ENCODE data around the gene TPSG1.
"Not testable (repeated sequence)": the region's sequence is repeated elsewhere in the genome, so short reads cannot be mapped to it uniquely, and the experiment has no call there.

Gene TPSG1

DNA sequence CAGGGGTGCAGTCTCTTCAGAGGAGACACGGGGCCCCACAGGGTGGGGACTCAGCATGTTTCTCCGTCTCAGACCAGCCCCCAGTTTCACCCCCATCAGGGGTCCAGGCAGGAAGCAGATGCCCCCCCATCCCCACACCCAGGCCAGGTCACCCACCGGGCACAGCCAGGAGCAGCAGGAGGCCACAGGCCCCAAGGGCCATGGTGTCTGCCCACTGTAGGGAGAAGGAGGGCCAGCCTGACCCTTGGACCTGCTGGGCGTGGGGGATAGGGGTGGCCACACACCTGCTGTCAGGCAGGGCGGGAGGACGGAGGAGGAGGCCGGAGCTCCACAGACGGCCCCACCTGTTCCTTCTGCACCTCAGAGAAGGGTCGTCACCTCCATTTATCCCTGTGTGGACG lies at the start of gene TPSG1:
TPSG1 (minus strand) TSS at position 218 of the 401 bp plus-strand sequence; CDS start at position 202, 16 bp downstream.
- DNase-seq = no peak

DNA sequence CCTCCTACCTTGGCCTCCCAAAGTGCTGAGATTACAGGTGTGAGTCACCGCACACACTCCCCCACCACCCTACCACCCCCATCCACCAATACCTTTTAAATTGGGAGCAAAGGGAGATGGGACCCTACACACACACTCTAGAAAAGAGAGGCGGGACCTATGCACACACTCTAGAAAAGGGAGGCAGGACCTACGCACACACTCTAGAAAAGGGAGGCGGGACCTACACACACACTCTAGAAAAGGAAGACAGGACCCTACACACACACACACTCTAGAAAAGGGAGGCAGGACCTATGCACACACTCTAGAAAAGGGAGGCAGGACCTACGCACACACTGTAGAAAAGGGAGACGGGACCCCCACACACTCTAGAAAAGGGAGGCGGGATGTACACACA lies 49.7 kb upstream of the TPSG1 start:
- DNase-seq = no peak

GRCh38 chr16:1273816-1274215 lies 48.7 kb upstream of the TPSG1 start:
- DNase-seq = no peak

- DNase-seq = no peak
Measured at GRCh38 chr16:1272453-1273198, 47.6 kb upstream of the TPSG1 start.

GRCh38 chr16:1271724-1272413 lies 46.8 kb upstream of the TPSG1 start:
- peak; percentile 63 for DNase-seq

GRCh38 chr16:1271380-1271723 lies 46.3 kb upstream of the TPSG1 start:
- DNase-seq = no peak

DNA sequence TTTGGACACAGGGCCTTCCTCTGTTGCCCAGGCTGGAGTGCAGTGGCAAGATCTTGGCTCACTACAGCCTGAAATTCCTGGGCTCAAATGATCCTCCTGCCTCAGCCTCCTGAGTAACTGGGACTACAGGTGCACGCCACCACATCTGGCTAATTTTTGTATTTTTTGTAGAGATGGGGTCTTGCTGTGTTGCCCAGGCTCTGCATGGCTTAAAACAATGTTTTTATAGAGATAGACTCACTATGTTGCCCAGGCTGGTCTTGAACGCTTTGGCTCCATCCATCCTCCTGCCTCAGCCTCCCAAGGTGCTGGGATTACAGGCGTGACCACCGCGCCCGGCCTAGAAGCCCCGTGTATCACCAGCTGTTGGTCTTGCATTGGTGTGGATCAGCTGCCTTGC lies 44.4 kb upstream of the TPSG1 start:
- DNase-seq = not testable (repeated sequence)

DNA sequence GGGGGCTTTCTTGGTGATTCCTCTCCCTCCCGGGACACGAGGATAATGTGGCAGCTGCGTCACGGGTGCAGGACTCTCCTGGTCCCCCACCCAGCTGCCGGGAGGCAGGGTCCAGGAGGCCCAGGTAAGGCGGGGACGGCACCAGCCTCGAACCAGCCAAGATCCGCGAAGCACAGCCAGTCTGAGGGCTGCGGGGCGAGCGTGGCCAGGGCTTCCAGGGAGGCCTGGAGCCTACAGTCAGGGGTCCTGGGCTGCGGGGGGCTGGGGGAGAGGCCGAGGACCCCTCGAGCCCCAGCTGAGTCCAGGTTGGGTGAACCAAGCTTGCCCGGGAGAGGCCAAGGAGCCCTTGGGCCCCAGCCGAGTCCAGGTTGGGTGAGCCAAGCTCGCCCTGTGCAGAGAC lies 40.8 kb upstream of the TPSG1 start:
- no peak for DNase-seq

GRCh38 chr16:1265090-1265630 lies 40.1 kb upstream of the TPSG1 start:
- no peak for DNase-seq

GRCh38 chr16:1264345-1265089 lies 39.4 kb upstream of the TPSG1 start:
- no peak for DNase-seq

DNA sequence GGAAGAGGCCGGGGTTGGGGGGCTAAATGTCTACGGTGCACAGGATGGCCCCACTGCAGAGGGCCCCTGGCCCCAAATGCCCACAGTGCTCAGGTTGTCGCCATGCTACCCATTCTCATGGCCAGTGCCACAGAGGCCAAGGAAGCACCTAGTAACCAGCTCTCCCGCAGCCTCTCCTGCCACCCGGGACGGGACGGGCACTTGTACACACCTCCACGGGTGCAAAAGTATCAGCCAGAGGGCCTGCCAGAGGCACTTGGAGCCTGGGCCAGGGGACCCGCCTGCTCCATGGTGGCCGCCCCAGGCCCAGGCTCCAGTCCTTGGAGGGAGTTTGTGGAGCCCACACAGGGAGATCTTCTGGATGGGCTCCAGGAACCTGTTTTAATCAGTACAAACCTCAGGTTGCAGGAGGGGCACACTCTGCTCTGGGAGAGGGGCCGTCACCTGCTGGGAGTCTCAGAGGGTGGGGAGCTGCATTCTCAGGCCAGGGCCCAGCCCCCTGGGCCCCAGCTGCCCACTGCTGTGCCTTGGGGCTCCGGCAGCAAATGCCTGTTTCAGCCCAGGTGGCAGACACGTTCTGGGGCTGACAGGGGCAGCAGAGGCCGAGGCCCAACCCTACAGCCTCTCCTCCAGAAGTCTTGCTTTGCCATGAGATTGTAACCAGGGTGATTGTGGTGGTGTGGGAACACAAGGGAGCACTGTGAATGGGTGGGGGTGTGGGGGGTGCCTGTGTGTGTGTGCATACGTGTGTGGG lies 38.7 kb upstream of the TPSG1 start:
- DNase-seq = no peak

DNA sequence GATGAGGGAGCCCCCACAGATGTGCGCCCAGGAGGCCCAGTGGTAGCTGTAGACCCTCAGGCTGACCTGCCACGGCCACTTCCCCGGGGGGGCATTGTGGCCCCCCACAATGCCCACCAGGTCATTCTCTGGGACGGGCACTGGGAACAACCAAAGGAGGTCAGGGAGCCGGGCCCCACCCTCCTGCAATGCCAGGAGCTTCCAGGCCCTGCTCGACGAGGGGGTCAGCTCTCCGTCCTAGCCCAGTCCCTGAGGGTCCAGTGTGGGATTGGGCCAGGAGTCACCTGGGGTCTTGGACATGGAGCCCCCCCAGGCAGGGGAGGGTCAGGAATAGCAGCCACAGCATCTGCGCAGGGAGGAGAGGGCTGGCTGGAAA lies 37.8 kb upstream of the TPSG1 start:
- no peak for DNase-seq

DNA sequence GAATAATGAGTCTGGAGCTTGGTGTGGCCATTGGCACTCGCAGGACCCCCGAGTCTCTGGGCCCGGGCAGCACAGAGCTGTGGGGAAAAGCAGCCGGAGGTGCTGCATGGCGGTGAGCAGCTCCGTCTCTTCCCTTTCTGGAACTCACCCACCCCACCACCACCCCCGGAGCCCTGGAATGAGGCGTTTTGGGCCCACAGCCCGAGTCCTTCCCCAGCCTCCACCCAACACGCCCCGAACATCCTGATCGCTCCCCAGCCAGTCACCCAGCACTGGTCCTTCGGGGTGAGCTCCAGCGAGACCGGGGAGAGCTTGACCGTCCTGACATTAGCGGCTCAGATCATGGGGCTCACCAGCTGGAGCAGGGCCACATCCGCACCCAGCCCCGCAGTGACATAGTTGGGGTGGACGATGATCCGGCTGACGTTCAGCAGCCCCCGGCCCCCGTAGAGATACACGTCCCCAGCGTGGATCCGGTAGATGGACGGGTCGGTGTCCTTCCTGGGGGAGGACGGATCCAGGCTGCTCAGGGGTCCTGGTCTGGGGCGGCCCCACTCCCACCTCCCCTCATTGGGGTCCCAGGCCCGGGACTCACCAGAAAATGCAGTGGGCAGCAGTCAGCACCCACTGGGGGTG lies 37.3 kb upstream of the TPSG1 start:
- DNase-seq = no peak

- DNase-seq = peak; percentile 28
Measured at GRCh38 chr16:1261131-1261892, 36.2 kb upstream of the TPSG1 start.

- no peak for DNase-seq
Measured at GRCh38 chr16:1260101-1260680, 35.1 kb upstream of the TPSG1 start.

GRCh38 chr16:1259760-1260068 lies 34.6 kb upstream of the TPSG1 start:
- DNase-seq = no peak

- DNase-seq = peak; percentile 44
Measured at GRCh38 chr16:1258906-1259759, 34.1 kb upstream of the TPSG1 start.

DNA sequence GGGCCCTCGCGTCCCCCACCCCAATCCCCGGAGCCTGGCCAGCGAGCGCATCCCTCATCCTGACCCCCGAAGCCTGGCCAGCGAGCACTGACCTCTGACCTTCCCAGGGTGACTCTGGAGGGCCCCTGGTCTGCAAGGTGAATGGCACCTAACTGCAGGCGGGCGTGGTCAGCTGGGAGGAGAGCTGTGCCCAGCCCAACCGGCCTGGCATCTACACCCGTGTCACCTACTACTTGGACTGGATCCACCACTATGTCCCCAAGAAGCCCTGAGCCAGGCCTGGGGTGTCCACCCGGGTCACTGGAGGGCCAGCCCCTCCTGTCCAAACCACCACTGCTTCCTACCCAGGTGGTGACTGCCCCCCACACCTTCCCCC lies 33.1 kb upstream of the TPSG1 start:
- DNase-seq = peak; percentile 28

GRCh38 chr16:1257561-1258224 lies 32.6 kb upstream of the TPSG1 start:
- DNase-seq = no peak

- no peak for DNase-seq
Measured at GRCh38 chr16:1256874-1257322, 31.8 kb upstream of the TPSG1 start.

All from hematopoietic multipotent progenitor cell treated with erythropoietin and hydrocortisone succinate and interleukin-3 and kit ligand, for 6 days (in vitro differentiated cells).